Measurements from ENCODE around the gene BMAL2.

Gene BMAL2

GRCh38 chr12:27319409-27319808 is 13.2 kb upstream of the BMAL2 start:
- DNase-seq = no peak

DNA sequence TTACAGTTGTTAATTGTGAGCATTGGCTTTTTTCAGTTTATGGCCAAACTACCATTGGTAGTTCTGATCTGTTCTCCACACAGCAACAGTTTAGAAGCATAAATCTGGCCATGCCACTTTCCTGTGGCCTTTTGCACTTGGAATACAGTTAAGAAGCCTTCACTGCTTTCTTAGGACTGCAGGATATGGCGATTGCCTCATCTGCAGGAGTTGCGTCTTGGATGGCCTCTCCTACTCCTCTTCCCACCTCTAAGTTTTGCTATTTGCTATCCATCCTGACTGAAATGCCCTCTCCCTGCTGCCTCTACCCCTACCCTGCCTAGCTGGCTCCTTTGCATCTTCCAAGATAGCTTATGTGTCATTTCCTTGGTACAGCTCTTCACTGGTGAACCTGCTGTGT is 12.8 kb upstream of the BMAL2 start:
- no peak for DNase-seq

DNA sequence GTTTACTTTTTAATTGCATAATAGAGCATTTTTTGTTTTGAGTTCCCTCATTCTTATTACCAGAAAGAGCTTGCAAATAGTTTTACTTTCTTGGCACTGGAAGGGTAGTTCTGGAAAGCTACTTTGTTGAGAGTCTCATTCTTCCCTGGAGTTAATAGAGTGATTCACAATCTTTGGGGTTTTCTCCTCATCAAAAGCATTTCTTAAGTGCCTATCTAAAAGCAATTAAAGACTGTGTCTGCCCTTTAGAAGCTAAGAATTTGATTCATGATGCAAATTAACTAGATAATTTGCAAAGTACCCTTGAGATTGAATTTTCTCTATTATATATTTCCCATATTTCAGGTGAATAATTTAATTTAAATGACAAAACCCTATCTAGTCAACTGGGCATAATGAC is 8.1 kb upstream of the BMAL2 start:
- no peak for DNase-seq

DNA sequence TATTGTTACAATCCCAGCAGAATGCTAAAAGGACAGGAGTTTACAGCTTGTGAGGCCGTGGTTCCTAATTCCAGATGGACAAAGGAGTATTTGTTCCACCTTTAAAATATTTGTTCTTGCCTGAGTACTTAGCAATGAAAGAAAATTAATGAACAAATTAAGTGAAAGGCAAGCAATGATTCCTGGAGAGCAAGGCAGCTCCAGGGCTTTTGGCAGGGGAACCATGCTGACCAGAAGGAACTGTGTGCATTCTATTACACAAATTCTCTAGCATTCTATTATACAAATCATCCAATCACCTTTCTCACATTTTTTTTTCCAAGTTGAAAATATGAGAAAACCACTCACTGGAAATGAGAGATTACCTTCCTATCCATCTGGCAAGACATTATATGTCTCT is 1.8 kb upstream of the BMAL2 start:
- DNase-seq = no peak

GRCh38 chr12:27331291-27331926 is 1.2 kb upstream of the BMAL2 start:
- no peak for DNase-seq

DNA sequence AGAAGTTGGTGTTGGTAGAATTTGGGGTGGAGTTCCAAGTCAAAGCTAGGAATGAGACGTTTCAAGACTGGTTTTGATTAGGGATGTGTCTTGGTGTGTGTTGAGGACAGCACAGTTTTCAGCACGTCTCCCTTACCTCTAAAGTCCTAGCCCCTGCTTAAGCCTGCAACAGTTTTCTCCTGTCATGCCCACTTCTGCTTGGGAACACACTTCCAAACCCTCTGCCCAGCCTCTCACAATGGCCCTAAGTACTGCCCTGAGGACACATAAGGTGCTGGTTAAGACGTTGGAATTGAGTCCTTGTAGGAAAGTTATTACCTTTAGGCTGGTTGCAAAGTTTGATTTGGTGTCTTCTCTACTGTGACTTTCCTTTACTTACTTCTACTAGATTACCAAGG is 710 bp upstream of the BMAL2 start:
- DNase-seq = no peak

DNA sequence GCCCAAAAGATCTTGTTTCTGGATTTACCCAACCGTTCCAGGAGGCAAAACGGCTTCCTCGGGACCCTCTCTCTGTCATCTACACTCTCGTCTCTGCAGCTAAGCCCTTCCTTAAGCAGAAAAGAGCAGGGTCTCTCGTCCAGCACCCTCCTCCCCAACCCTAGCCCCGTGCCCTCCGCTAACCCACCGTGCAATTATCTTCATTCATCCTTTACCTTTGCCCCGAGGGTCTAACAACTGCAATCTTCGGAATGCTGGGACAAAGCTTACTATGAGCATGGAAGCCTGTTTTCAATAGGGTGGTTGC is 276 bp upstream of the BMAL2 start:
- DNase-seq = no peak

- peak in 4 of 56 donors; percentile 4 to 52 (median 7) for DNase-seq
These were observed 870 bp downstream of the BMAL2 start for GRCh38 chr12:27333403-27334009.

- DNase-seq = no peak
These were observed 1.5 kb downstream of the BMAL2 start for GRCh38 chr12:27334042-27334720.

DNA sequence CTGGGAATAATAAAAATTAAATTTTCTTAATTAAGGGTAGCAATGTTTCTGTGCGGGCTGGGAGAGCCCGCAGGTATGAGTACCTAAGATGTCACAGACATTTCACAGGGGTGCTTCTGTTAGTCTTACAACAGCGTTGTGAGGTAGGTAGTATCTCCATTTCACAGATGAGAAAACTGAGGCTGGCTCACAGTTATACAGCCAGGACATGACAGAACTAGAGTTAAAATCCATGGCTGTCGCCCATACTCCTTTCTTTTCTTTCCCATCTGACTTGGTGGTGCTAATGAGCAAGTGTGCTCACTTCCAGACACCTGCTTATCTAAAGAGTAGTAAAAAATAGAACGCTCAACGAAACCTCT is 2.1 kb downstream of the BMAL2 start:
- DNase-seq = no peak

GRCh38 chr12:27335364-27336281 is 3.0 kb downstream of the BMAL2 start:
- DNase-seq = no peak

DNA sequence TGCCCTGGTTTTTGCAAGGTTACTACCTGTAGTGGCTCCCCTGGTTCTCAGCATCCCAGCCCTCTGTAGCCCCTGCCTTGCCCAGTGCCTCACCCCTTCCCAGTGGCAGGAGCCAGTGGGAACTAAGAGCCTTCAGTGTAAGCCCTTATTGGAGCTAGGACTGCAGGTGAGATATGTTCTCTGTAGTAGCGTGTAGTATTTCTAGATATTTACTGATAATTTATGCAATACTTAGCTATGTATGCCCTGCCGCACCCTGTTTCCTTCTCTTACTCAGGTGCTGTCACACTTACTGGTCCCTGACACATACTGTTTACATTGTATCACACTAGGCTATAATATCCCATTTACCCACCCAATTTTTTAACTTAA is 3.6 kb downstream of the BMAL2 start:
- no peak for DNase-seq

DNA sequence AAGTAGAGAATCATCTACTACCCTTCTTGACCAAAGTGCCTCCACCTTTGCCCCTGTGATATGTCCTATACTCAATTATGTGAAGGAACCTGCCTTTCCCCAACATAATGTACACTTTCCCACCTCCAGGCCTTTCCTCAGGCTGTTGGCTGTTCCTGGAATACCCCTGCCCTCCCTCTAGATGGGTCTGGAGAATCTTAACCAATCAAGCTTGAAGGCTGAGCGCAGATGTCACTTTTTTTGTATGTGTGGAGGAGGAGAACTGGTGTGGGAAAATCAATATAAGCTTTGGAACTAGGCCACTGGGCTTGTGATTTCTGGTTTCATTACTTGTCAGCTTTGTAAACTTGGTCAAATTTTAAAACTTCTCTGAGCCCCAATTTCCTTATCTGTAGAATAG is 4.7 kb downstream of the BMAL2 start:
- no peak for DNase-seq

GRCh38 chr12:27338473-27338872 is 5.8 kb downstream of the BMAL2 start:
- no peak for DNase-seq

GRCh38 chr12:27340971-27341370 is 8.3 kb downstream of the BMAL2 start:
- DNase-seq = no peak

GRCh38 chr12:27342536-27342935 is 9.9 kb downstream of the BMAL2 start:
- DNase-seq = no peak

GRCh38 chr12:27343255-27344000 is 10.8 kb downstream of the BMAL2 start:
- DNase-seq = no peak

GRCh38 chr12:27344246-27344645 is 11.6 kb downstream of the BMAL2 start:
- no peak for DNase-seq

DNA sequence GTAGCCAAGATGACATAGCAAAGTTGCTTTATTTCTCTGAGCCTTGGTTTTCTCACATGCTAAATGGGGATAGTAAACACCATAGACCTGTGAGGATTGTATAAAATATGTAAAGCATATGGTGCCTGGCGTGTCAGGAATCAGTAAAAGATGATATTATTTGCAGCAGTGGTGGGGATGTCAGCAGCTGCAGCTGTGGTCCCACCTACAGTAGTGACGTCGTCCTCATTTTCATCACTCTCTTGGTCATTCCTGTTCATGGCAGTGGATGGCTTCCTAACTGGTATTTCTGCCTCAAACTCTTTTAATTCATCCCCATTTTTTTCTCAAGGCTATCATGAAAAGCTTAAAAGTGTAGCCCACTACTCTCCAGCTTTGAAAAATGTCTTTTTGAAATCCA is 12.1 kb downstream of the BMAL2 start:
- no peak for DNase-seq

DNA sequence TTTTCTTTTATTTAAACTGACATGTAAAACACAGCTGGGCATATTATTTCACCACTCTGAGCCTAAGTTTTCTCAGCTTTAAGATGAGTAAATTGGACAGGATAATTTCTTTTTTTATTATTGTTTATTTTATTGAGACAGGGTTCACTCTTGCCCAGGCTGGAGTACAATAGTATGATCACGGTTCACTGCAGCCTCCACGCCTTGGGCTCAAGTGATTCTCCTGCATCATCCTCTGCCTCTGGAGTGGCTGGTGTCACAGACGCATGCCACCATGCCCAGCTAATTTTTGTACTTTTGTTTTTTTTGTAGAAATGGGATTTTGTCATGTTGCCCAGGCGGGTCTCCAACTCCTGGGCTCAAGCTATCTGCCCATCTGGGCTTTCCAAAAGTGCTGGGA is 12.7 kb downstream of the BMAL2 start:
- no peak for DNase-seq

GRCh38 chr12:27347779-27348178 is 15.1 kb downstream of the BMAL2 start:
- no peak for DNase-seq

GRCh38 chr12:27351476-27351875 is 18.8 kb downstream of the BMAL2 start:
- DNase-seq = no peak

All from nucleus accumbens (tissue), 56 donors.